ENCODE results near the gene MYH14.

DNA sequence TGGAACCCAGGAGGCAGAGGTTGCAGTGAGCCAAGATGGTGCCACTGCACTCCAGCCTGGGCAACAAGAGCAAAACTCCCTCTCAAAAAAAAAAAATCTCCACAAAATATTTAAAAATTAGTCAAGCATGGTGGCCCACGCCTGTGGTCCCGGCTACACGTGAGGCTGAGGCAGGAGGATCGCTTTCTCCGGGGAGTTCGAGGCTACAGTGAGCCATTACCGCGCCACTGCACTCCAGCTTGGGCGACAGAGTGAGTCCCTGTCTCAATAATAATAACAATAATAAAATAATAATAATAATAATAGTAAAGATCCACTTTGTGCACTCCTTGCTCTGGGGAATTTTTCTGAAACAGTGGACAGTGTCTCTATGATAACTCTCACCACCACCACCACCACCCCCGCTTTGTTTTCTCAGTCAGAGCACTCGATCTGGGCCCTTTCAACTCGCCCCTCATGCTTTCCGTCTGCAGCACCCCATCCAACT, 153.3 kb downstream of the MYH14 start:
- TF ChIP-seq, protein P1, sequence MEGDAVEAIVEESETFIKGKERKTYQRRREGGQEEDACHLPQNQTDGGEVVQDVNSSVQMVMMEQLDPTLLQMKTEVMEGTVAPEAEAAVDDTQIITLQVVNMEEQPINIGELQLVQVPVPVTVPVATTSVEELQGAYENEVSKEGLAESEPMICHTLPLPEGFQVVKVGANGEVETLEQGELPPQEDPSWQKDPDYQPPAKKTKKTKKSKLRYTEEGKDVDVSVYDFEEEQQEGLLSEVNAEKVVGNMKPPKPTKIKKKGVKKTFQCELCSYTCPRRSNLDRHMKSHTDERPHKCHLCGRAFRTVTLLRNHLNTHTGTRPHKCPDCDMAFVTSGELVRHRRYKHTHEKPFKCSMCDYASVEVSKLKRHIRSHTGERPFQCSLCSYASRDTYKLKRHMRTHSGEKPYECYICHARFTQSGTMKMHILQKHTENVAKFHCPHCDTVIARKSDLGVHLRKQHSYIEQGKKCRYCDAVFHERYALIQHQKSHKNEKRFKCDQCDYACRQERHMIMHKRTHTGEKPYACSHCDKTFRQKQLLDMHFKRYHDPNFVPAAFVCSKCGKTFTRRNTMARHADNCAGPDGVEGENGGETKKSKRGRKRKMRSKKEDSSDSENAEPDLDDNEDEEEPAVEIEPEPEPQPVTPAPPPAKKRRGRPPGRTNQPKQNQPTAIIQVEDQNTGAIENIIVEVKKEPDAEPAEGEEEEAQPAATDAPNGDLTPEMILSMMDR (IDR thresholded peaks at IDR 0.05) = no peak
- TF ChIP-seq POLR2A (IDR thresholded peaks at IDR 0.05) = no peak
